NOMO-1 treated with dmso at 0.1 percent for 144 hours (cell line): ENCODE data around the gene ABLIM2.
"Not testable (repeated sequence)": the region's sequence is repeated elsewhere in the genome, so short reads cannot be mapped to it uniquely, and the experiment has no call there.

Experiments
- DNase-seq: peaks from one replicate; lab custom pipeline; 2025; ENCODE audit not compliant: unreplicated experiment; lab: John Stamatoyannopoulos, UW

ABLIM2 gene

GRCh38 chr4:8142556-8142955 is 16.1 kb downstream of the ABLIM2 start:
- no peak for DNase-seq

- no peak for DNase-seq
These were observed 16.7 kb downstream of the ABLIM2 start for GRCh38 chr4:8141935-8142334.

DNA sequence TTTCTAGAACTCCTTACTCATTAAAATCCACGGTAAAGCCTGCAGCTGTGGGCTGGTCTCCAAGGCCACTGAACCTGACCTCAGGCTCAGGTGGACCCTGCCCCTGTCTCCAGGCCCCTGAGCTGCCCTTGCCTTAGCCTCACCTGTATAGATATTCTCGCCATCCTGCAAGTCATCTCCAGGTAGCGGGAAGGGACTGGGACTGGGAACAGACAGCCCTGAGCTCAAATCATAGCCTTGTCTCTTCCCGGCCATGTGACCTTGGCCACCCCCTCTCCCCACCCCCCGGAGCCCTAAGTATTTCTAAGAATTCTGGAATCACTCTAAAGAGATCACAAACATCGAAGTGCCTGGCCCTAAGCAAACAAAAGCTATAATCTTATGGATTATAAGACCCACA is 17.7 kb downstream of the ABLIM2 start:
- DNase-seq = no peak

DNA sequence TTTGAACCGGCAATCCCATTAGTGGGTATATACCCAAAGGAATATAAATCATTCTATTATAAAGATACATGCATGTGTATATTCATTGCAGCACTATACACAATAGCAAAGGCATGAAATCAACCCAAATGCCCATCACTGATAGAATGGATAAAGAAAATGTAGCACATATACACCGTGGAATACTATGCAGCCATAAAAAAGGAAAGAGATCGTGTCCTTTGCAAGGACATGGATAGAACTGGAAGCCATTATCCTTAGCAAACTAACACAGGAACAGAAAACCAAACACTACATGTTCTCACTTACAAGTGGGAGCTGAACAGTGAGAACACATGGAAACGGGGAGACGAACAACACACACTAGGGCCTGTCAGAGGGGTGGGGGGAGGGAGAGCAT is 18.9 kb downstream of the ABLIM2 start:
- not testable (repeated sequence) for DNase-seq

DNA sequence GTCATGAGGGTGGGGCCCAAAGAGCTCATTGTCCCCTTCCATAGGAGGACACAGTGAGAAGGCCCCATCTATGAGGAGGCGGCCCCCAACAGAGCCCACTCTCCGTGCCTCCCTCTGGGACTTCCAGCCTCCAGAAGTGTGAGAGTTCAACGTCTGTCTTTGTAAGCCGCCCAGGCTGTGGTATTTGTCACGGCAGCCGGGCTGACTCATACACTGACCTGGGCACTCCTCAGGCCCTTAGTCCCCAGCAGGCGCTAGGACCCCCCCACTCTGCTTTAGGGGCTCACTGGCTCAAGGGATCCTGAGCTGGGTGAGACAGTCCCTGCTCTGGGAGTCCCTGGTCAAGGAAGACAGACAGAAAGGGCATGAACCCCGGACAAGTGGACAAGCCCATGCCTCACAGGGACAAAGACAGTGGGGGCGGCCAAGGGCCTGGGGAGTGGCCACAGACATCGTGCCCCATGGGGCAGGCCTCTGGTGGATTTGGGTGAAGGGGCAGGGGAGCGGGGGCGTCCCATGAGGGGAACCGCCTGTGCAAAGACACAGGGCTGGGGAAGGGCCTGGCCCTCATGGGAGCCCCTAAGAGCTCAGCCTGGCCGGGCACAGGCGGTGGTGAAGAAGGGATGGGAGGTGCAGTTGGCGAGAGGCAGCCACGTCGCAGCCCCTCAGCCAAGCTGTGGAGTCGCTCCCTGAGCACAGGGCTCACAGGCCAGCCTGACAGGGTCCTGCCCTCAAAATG is 21.5 kb downstream of the ABLIM2 start:
- no peak for DNase-seq

DNA sequence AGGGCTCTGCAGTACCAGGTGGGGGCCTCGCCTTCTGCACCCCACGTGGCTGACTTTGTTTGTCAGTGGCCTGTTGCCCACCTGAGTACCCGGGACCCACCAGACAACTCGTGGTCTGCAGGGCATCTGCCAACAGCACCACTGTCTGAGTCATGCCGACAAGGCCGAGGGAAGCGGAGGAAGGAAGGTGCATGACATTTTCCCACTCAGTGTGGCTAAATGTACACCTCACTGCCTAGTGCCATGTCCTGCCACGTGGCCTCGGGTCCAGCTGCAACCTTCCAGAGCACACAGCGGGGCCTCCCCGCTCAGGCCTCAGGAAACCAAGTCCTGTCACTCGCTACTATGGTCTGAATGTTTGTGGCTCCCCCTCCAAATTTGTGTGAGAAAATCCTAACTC is 22.1 kb downstream of the ABLIM2 start:
- DNase-seq = no peak

DNA sequence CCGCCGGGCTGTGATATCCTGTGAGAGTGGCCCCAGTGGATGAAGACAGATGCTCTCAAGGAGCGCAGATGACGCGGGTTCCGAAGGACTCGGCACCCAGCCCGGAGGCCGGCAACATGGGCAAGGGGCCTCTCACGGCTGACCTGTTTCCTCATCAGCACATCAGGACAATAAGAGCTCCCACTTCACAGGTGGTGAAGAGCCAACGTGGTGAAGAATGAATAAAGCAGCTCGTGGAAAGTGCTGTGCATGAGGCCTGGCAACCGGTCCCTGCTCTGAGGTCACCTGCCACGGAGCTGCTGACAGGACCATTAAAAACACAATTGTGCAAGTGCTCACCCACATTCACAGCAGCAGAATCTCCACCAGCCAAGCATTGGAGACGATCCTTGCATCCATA is 22.9 kb downstream of the ABLIM2 start:
- DNase-seq = no peak

DNA sequence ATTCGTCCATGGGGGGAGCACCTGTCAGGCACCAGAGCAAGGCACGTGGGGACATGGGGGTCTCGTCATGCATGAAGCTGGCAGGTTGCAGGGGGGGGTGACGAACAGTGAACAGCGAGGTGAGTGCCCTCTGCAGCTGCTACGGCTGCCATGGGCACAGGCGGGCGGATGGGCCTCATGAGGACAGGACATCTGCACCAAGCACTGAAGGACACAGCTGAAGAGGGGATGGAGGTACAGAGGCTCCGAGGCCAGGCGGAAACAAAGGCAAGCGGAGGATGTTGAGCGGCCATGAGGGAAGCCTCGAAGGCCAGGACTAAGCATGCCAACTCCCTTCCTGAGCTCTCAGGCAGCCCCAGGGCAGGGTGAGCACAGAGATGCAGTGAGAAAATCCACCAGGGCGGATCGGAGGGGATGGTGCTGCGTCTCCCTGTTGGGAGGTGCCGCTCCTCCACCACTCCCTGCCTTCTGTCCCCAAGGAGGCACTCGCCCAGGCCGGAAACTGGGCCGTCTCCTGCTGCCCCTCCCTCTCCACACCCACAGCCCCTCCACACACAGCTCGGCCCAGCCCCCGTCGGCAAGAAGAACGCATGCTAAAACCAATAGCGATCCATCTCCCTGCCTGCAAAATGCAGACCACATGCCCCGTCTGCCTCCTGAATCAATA is 24.6 kb downstream of the ABLIM2 start:
- no peak for DNase-seq

DNA sequence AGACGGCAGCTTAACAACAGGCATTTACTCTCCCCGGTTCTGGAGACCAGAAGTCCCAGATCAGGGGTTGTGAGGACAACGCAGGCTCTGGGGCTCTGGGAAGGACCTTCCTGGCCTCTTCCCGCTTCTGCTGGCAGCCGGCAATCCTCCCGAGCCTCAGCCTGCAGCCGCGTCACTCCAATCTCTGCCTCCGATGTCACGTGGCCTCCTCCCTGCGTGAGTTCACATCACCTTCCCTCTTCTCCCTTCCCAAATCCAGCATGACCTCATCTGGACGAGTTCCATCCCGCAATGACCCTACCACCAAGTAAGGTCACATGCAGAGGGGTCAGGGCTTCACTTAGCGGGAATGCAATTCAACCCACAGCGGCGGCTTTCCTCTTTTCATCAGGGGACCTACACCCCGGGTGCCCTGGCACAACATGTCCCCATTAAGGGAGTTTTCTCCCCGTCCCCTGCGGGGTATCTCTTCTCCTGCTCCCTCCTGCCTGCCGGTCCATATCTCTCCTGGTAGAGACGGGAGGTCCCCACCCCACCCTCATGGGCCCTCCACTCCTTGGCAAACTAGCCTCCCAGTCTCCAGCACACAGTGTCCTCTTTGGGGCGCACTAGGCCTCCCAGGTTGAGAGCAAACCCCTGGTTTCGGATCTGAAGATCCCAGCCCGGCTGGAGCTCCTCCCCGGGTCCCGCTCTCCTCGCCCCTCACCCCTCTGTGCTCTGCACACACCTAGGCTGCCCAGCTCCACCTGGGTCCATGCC is 25.5 kb downstream of the ABLIM2 start:
- no peak for DNase-seq

DNA sequence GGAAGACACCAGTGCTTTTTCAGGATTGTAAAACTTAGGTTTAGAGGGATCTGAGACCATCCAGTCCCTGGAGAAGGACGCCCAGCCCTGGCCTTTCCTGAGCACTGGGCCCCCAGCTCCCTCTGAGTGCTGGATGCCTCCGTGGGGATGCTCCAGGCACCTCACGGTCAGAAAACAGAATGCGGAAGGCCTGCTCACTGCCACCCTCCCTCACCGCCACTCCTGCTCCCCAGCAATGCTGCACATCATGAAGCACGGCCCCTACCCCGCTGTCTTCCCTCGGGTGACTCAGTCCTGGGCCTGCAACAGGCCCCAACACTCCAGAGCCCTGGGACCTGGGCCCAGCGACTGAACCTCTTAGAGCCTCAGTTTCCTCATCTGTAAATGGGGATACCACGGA is 26.2 kb downstream of the ABLIM2 start:
- DNase-seq = no peak

- no peak for DNase-seq
These were observed 26.8 kb downstream of the ABLIM2 start for GRCh38 chr4:8131826-8132225.

DNA sequence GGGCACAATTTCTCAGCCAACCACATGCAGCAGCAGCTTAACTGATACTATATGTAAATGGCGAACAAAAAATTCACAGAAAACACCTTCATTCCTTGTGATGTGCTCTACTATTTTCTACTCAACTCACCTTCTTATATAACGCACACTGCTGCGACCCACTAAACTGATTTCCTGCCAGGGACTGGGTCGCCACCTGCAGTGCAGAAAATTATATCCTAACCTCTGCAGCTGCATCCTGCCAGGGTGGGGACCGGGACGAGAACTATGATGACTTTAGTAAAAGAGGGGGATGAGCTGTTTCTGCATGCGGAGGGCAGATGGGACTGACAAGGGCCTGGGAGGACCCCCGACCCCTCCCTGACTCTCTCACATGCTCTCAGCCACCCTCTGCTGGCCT is 27.4 kb downstream of the ABLIM2 start:
- no peak for DNase-seq

- no peak for DNase-seq
These were observed 28.1 kb downstream of the ABLIM2 start for GRCh38 chr4:8130346-8131066.

DNA sequence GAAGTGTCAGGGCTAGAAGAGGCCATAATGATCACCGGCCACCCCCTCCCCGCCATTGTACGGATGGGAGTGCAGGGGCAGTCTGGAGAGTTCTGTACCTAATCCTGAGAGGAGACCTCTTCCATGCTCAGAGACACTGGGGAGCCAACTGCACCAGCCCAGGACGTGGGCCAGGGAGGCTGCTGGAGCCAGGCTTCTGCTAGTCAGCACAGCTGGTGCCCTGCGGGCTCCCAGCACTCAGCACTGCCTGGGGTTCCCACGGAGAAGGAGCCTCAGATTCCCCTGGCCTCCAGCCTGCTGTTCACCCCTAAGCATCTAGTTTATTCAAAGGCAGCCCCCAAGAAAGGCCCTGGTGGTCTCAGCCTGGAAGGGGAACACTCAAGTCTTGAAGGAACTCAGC is 28.8 kb downstream of the ABLIM2 start:
- DNase-seq = no peak

DNA sequence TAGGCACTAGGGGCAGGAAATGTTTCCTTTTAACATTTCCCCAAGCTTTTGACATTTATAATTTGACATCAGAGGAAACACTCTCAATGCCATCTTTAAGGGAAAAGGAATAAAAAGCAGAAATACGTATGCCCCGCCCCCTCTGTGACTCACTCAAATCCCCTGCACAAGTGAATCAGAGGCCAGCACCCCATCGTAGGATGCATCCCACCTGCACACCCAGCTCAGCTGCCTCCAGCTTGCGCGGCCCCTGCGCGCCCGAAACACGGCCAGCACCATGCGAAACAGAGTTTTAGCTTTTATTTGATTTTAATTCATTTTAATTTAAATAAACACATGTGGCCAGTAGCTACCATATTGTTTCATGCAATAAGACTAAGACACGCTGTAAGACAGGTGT is 29.5 kb downstream of the ABLIM2 start:
- DNase-seq = no peak

DNA sequence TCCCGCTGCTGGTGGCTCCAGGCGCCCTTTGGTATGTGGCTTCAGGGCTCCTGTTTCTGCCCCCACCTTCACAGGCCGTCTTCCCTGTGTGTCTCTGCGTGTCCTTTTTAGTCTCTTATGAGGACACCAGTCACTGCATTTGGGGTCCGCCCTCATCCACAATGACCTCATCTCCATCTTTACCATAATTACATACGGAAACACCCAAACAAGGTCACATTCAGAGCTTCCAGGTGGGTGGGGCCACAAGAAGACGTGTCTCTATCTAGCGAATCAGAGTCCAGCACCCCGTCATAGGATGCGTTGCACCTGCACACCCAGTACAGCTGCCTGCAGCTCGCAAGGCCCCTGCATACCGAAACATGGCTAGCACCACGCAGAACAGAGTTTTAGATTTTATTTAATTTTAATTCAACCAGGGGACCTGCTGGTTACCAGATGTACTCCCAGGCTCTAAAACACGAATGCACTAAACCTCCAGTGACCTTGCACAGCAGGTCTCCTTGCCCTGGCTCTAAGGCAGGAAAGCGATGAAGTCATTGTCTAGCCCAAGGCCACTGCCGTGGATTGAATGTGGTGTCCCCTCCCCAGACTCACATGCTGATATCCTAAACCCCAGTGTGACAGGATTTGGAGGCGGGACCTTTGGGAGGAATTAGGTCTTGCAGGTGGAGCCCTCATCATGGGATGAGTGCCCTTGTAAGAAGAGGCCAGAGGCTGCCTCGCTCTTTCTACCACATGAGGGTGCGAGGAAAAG is 30.3 kb downstream of the ABLIM2 start:
- DNase-seq = no peak

DNA sequence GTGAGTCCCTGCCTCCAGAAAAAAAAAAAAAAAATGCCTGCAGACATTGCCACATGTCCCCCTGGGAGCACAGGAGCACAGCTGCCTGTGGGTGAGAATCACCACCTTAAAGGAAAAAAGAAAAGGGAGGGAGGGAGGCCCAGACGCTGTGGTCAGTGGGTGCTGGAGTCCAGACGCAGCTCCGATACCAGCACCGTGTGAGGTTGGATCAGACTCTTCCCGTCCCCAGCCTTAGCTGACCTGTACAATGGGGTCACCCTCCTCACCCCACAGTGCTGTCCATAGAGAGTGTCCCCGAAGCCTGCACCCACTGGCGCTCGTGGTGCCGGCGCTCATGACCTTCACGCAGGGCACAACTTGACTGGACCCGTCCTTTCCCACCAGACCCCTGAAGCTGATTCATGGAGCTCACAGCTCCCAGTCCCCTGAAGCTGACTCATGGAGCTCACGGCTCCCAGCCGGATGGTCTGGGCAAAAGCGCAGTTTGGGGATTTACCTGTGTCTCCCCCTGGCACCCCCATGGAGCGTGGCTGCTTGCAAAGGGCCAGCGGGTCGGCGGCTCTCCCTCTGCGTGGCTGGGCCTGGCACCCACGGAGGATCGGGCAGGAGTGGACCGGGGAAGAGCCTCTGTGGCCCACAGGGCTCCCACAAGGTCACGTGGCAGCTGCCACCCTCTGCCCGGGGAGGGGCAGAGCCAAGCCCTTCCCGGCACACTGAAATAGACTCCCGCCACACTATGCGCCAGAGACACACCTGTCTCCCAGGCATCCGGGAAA is 31.4 kb downstream of the ABLIM2 start:
- DNase-seq = no peak

GRCh38 chr4:8126523-8126922 is 32.1 kb downstream of the ABLIM2 start:
- no peak for DNase-seq

DNA sequence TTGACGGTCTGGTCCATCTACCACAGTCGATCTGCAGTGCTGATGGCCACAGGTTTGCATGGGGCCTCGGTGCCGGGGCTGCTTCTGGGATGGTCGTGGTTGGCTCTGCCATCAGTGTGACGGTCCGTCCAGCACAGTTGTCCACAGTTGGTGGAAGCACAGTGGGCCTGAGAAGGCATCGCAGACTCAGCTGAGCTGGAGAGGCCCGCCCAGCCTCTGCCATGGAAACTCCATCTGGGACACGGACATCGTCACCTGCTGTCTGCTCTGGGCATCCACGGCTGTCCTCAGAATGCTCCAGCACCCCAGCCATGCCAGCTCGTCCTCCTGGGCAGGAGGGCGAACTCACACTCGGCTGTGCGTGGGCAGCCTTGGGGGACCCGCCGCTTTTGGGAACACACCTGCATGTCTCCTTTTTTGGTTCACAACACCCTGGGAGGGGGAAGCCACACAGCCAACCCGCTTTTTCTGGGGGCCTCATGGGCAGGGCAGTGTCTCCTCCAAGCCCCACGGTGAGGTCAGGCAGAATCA is 33.0 kb downstream of the ABLIM2 start:
- DNase-seq = no peak

DNA sequence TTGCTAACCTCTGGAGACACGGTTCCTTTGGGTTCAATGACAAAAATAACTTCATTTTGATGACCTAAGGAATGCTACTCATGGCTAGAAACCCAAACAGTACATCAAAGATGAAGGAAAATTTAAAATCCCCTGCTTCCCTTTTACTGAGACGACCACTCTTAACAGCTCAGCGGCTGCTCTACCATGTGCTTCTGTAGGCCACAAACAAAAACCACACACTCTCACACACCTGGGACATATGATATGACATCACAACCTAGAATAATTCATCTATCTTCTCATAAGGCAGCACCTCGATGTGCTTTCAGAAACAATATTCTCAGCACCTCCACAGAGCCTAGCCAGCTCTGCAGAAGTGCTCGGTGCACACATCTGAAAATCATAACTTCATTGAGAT is 34.7 kb downstream of the ABLIM2 start:
- DNase-seq = no peak
